ENCODE results near the gene WDR62.
"Not testable (repeated sequence)": the region's sequence is repeated elsewhere in the genome, so short reads cannot be mapped to it uniquely, and the experiment has no call there.

Gene WDR62

DNA sequence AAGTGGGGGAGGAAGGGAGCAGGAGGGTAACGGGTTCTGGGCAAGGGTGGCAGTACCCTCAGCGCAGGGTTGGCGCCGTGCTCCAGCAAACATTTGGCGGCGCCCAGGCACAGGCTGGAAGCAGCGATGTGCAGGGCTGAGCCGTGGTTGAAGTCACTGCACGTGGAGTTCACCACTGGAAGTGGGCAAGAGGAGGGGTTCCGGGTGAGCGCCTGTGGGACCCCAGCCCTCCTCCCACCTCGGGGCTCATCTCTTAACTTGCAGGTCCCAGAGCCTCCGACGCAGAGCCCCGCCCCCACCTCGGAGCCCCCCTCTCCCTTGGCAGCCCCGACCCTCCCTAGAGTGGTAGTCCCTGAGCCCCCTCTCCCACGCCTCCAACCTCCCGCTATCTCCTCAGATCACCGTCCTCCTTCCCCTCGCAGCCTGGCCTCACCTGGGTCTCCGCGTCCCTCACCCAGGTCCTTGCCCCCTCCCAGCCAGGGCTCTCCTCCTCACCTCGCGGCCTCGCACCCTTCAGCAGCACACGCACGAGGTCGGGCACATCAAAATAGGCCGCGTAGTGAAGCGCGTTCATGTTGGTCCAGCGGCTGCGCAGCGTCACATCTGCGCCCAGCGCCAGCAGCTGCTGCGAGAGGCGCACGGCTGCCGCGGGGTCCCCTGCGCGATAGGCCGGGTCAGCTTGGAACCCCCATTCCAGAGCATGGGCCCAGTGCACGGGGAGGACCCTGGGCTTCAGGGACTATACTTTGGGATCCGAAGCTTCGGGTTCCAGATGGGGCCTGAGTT, 28.4 kb upstream of the WDR62 start:
- TF ChIP-seq GATA1 (IDR thresholded peaks at IDR 0.05; ENCODE audit: low read depth, low read length) (no peak), POLR2A (IDR thresholded peaks at IDR 0.05; ENCODE audit: low read length) (no peak)
- DNase-seq: no peak

GRCh38 chr19:36027696-36028095, 27.0 kb upstream of the WDR62 start:
- DNase-seq: no peak
- TF ChIP-seq POLR2A (IDR thresholded peaks at IDR 0.05; ENCODE audit: low read length): no peak
- TF ChIP-seq GATA1 (IDR thresholded peaks at IDR 0.05; ENCODE audit: low read depth, low read length): no peak

- no peak for TF ChIP-seq GATA1 (IDR thresholded peaks at IDR 0.05; ENCODE audit: low read depth, low read length)
- no peak for TF ChIP-seq POLR2A (IDR thresholded peaks at IDR 0.05; ENCODE audit: low read length)
These were observed 26.2 kb upstream of the WDR62 start for GRCh38 chr19:36028313-36029041.

DNA sequence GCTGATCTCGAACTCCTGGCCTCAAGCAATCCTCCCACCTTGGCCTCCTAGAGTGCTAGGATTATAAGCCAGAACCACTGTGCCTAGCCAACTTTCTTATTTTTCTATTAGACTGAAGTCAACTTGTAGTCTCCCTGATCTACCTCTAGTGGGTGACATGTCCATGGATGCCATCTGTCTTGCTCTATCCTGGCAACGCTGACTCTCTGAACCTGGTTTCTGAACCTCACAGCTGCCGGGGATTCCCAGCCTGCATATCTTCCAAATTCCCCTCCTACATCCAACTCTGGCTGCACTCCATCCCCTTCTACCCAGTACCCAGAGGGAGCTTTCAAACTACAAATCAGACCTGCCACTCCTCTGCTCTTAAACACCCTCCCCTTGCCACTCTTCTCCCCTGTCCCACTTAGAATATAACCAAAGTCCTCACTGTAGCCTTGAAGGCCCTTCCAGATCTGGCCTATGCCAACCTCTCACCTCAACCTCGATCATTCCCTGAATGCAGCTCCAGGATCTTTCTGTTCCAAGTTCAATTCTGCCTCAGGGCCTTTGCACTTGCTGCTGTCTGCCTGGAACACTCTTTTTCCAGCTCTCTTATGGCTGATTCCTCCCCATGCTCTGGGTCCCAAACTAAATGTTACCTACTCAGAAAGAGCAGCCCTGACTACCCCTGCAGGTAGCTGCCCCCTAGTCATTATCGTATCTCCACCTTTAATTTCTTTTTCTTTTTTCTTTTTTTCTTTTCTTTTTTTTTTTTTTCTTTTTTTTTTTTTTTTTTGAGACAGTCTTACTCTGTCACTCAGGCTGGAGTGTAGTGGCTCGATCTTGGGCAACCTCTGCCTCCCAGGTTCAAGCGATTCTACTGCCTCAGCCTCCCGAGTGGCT, 24.2 kb upstream of the WDR62 start:
- DNase-seq: no peak
- TF ChIP-seq POLR2A (IDR thresholded peaks at IDR 0.05; ENCODE audit: low read length) (no peak), GATA1 (IDR thresholded peaks at IDR 0.05; ENCODE audit: low read depth, low read length) (no peak)

More at GRCh38 chr19:36028313-36029041, 26.2 kb upstream of the WDR62 start:
- DNase-seq: no peak

DNA sequence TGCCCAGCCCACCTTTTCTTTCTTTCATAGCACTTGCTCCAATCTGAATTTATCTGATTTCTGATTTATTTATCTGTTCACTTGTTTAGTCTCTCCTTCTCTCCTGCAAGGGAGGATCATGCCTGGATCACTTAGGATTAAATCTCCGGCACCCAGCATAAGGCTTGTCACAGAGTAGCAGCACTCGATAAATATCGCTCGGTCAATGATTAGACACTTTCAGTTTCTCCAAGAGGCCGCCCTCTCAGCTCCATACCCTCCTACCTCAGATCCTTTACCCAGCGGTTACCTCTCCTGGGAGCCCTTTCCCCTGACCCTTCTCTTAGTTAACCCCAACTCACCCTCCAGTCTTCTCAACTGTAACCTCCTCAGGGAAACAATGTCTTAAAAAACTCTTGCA, 23.4 kb upstream of the WDR62 start:
- TF ChIP-seq GATA1 (IDR thresholded peaks at IDR 0.05; ENCODE audit: low read depth, low read length) (no peak), POLR2A (IDR thresholded peaks at IDR 0.05; ENCODE audit: low read length) (no peak)
- DNase-seq: no peak

- TF ChIP-seq GATA1 (IDR thresholded peaks at IDR 0.05; ENCODE audit: low read depth, low read length) (no peak), POLR2A (IDR thresholded peaks at IDR 0.05; ENCODE audit: low read length) (no peak)
- DNase-seq: peak; percentile 28 to 33
These were observed 22.2 kb upstream of the WDR62 start, which contains the start of gene CLIP3 for GRCh38 chr19:36032251-36033104. CLIP3 (minus strand) TSS chr19:36032873; CDS start chr19:36032357, 516 bp downstream.

- TF ChIP-seq GATA1 (IDR thresholded peaks at IDR 0.05; ENCODE audit: low read depth, low read length): no peak
- TF ChIP-seq POLR2A (IDR thresholded peaks at IDR 0.05; ENCODE audit: low read length): no peak
- no peak for DNase-seq
These were observed 14.2 kb upstream of the WDR62 start for GRCh38 chr19:36040495-36040894.

- DNase-seq: not testable (repeated sequence)
These were observed 13.6 kb upstream of the WDR62 start for GRCh38 chr19:36041092-36041491.

DNA sequence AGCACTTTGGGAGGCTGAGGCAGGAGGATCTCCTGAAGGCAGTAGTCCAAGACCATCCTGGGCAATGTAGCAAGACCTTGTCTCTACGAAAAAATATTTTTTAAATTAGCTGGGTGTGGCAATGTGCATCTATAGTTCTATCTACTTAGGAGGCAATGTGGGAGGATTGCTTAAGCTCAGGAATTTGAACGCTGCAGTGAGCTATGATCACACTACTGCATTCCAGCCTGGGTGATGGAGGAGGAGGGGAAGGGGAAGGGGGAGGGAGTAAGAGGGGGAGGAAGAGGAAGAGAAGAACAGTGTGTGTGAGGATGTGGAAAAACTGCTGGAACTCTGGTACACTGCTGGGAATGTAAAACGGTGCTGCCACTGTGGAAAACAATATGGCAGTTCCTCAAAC, 12.9 kb upstream of the WDR62 start:
- DNase-seq: no peak
- no peak for TF ChIP-seq POLR2A (IDR thresholded peaks at IDR 0.05; ENCODE audit: low read length)
- TF ChIP-seq GATA1 (IDR thresholded peaks at IDR 0.05; ENCODE audit: low read depth, low read length): no peak

DNA sequence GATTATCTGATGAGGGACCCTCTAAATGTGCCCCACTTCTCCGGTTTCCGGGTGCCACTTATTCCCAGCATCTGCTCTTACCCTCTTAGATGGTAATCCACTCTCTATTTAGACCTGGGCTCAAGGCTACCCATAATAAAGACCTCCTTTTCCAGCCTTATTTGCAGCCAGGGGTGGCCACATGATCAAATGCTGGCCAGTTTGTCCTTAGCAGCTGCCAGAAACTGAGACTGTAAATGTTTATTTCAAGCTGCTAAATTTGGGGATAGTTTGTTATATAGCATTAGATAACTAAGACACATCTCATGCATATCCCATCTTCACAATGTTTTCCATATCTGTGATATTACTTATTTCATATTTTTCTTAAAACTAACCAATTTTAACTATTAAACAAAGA, 10.7 kb upstream of the WDR62 start:
- DNase-seq: no peak
- no peak for TF ChIP-seq POLR2A (IDR thresholded peaks at IDR 0.05; ENCODE audit: low read length)
- no peak for TF ChIP-seq GATA1 (IDR thresholded peaks at IDR 0.05; ENCODE audit: low read depth, low read length)

- no peak for DNase-seq
- TF ChIP-seq GATA1 (IDR thresholded peaks at IDR 0.05; ENCODE audit: low read depth, low read length): no peak
- no peak for TF ChIP-seq POLR2A (IDR thresholded peaks at IDR 0.05; ENCODE audit: low read length)
These were observed 8.2 kb upstream of the WDR62 start for GRCh38 chr19:36046443-36047050.

DNA sequence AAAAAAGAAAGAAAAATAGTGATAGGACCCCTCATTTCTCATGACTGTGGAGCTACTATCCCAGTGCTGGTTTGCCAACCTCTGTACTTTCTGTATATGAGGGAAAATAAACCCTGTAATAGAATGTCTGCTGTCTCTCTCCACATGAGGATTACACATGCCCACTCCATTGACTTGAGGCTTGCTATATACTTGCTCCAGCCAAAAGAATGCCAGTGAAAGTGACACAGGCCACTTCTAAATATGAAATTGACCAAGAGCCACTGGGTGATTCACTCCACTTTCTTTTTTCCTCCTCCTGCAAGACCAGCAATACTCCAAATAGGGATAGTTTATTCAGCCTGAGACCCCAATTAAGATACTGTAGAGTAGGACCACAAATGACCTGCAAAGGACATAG, 6.9 kb upstream of the WDR62 start:
- DNase-seq: no peak
- TF ChIP-seq POLR2A (IDR thresholded peaks at IDR 0.05; ENCODE audit: low read length) (no peak), GATA1 (IDR thresholded peaks at IDR 0.05; ENCODE audit: low read depth, low read length) (no peak)

All from erythroblast (primary cell).